ENCODE results near the gene ABCB10.
"Not testable (repeated sequence)": the region's sequence is repeated elsewhere in the genome, so short reads cannot be mapped to it uniquely, and the experiment has no call there.

Gene ABCB10

DNA sequence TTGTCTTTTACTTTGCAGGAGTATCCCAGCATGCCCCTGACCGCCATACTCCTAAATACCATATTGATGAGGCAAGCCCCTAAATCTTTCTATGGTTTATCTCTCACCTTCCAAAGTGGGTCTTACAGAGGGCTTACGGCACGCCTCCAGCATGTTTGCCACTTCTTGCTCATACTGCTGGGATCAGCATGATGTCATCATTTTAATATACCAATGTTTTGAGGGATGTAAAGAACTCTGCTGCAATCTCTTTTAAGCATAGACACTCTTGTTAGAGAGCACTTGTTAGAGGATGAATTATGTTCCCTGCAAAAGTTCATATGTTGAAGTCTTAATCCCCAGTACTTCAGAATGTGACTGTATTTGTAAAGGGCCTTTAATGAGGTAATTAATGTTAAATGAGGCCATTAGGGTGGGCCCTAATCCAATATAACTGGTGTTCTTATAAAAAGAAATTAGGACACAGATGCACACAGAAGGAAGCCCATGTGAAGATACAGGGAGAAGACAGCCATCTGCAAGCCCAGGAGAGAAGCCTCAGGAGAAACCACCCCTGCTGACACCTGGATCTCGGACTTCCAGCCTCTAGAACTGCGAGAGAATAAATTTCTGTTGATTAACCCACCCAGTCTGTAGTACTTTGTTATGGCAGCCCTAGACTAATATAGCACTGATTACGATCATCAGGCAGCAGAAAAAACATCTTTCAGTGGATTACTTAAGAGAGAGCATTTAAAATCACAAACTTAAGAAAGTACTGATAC, 16.4 kb upstream of the ABCB10 start:
- no peak for DNase-seq (ENCODE audit: extremely low read depth in 1 of 2, low read depth in 1 of 2)

DNA sequence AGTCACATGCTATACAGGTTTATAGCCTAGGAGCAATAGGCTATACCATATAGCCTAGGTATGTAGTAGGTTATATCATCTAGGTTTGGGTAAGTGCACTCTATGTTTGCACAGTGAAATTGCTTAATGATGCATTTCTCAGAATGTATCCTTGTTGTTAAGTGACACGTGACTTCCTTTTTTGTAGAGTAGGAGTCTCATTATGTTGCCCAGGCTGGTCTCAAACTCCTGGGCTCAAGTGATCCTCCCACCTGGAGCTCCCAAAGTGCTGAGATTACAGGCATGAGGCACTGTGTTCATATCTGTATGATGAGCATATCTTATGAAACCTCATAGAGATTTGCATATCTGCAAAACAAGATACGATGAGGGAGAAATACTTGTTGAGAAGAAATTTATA, 13.8 kb upstream of the ABCB10 start:
- no peak for DNase-seq (ENCODE audit: extremely low read depth in 1 of 2, low read depth in 1 of 2)

DNA sequence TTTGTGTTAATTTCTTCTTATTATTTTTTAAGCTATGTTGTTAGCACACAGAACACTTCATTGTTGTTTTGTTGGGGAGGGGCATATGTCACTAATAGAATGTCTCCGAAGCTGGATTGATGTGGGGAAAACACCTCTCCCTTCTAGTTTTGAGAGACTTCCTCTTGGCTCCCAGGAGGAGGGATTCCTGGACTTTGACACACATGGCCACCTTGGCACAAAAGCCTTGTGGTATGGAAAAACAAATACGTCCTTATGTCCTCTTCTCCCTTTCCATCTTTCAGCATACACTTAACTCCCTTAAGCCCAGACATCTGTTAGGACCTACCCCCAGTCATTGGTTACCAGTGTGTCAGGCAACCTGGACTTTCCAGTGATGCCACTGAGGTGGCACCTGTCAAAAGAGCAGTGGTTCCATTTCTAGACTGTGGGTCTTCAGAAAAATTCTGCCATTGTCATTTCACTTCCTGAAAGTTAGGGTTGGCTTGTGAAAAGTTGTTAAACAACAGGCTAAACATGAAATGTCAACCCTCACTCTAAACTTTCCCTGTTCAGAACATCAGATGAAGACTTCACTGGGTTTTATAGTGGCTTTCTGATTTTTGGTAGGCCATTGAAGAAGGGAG, 12.5 kb upstream of the ABCB10 start:
- no peak for DNase-seq (ENCODE audit: extremely low read depth in 1 of 2, low read depth in 1 of 2)

DNA sequence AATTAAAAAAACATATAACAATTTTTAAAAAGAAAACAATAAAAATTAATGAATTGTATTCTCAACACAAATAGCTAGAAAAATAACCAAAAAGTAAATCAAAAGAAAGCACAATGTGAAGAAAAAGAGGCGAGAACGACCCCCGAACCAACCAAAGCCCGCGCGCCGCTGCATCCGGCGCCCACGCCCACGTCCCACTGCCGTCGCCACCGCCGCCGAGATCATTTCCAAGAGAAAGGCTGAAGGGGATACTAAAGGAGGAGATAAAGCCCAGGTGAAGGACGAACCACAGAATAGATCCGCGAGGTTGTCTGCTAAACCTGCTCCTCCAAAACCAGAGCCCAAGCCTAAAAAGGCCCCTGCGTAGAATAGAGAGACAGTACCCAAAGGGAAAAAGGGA, 11.8 kb upstream of the ABCB10 start:
- no peak for DNase-seq (ENCODE audit: extremely low read depth in 1 of 2, low read depth in 1 of 2)

DNA sequence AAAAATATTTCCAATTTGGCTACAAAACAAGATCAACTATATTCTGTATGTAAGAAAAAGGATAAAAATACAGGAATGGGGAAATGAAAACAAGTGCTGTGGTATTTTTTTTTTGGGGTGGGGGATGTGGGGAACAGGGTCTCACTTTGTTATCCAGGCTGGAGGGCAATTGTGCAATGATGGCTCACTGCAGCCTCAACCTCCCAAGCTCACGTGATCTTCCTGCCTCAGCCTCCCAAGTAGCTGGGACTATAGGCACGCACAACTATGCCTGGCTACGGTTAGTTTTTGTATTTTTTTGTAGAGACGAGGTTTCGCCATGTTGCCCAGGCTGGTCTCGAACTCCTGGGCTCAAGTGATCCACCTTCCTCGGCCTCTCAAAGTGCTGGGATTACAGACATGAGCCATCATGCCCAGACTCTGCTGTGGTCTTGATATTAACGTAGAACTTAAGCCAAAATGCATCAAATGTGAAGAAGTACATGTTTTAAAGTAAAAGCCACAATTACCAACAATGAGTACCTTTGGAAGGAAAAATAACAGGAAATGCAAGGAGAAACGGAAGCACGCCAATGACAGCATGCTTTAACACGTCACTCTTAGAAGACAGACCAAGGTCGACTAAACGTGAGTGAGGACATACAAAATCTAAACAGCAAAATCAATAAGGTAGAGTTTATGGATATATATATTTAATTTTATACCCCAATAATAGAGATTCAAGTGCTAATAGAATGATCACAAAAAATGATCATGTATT, 8.8 kb upstream of the ABCB10 start:
- DNase-seq (ENCODE audit: extremely low read depth in 1 of 2, low read depth in 1 of 2) = no peak

DNA sequence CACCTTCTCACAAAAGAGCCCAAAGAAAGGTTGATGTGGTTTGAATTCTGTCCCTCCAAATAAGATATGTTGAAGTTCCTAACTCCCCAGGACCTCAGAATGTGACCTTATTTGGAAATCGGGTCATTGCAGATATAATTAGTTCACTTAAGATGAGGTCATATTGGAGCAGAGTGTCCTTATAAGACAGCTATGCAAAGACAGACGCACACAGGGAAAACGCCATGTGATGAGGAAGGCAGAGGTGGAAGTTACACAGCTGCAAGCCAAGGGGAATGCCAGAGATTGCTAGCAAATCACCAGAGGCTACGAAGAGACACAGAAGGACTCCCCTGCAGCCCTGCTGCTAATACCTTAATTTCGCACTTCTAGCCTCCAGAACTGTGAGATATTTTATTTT, 5.2 kb upstream of the ABCB10 start:
- DNase-seq (ENCODE audit: extremely low read depth in 1 of 2, low read depth in 1 of 2) = no peak

DNA sequence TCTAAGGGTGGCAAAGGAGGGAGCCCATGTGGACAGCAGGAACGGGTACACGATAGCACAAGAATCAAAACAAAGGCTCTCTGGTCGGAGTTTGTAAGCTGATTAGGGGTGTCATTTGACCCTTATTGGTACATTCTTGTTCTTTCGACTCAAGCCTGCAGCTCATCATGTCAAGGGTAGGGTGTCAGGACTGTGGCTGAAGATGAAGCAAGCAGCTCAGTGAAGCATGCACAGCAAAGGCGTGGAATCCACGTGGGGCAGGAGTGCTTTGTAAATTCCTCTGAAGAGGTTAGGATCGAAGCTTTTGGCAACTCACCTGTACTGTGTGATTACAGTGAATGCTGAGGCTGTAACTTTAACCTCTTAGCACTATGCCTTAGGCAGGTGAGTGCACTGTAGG, 4.7 kb upstream of the ABCB10 start:
- no peak for DNase-seq (ENCODE audit: extremely low read depth in 1 of 2, low read depth in 1 of 2)

DNA sequence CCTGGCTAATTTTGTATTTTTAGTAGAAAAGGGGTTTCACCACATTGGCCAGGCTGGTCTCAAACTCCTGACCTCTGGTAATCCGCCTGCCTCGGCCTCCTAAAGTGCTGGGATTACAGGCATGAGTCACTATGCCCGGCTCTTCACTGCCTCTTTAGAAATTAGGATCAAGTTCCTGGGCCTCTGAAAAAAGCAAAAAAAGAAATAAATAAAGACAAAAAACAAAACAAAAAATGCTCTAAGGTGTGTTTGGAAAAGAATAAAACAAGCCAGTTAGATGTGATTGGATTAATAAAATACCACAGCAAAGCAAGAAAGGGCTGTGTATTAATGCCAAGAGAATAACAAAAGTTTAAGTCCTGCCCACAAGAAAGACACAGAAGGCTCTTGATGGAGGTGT, 4.2 kb upstream of the ABCB10 start:
- DNase-seq (ENCODE audit: extremely low read depth in 1 of 2, low read depth in 1 of 2) = no peak

DNA sequence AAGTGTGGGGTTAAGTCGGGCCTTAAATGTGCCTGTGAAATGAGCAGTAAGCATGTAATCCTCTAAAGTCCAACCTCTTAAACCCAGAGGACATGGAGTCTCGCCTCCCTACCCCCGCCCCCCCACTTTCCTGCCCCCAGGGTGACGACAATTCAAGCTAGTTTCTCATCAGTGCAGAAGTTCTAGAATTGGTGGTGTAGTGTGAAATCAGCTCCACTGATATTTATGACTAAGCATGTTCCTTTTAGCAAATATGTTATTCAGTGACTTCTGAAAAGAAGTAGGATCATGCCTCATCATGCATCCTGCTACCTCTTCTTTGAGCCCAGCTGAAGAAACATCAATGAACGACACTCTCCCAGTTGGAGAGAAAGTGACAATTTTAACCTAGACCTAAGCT, 2.6 kb upstream of the ABCB10 start:
- no peak for DNase-seq (ENCODE audit: extremely low read depth in 1 of 2, low read depth in 1 of 2)

DNA sequence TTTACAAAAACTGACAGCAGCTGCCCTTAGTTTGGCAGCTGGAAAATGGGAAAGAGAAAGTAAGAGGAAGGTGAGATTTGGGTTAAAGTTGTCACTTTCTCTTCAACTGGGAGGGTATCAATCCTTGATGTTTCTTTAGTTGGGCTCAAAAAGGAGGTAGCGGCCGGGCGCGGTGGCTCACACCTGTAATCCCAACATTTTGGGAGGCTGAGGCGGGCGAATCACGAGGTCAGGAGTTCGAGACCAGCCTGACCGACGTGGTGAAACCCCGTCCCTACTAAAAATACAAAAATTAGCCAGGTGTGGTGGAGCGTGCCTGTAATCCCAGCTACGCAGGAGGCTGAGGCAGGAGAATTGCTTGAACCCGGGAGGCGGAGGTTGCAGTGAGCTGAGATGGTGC, 1.6 kb upstream of the ABCB10 start:
- not testable (repeated sequence) for DNase-seq (ENCODE audit: extremely low read depth in 1 of 2, low read depth in 1 of 2)

DNA sequence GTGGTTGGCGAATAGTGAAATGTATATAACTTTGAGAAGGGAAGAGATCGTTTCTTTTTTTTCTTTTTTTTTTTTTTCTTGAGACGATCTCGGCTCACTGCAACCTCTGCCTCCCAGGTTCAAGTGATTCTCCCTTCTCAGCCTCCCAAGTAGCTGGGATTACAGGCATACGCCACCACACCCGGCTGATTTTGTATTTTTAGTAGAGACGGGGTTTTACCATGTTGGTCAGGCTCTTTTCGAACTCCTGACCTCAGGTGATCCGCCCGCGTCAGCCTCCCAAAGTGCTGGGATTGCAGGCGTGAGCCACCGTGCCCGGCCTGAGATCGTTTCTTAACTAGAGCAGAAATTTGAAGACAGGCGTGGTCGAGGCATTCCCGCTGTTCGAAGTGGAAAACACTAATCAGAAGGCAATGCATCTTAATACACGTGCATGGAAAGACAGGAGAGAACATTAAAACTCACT, 862 bp upstream of the ABCB10 start:
- not testable (repeated sequence) for DNase-seq (ENCODE audit: extremely low read depth in 1 of 2, low read depth in 1 of 2)

DNA sequence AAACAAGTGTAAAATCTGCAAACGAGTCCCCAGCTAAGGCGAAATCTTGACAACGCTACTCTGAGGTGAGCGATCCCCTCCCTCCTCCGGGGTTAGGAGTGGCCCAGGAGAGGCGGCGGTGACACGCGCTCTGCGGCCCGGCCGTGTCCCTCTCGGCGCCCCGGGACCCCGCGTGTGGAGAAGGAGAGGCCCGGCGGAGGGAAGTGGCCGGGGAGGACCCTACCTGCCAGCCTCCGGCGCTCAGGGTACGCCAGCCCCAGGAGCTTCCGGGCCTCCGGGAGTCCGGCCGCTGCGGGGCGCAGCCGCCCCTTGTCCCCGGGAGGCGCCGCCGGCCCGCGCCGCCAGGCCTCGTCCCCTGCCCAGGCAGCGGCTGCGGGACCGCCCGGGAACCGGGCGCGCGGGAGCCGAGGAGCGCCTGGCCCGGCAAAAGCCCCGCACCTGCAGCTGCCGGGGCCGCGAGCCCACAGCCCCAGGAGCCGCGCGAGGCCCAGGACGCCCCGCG, 543 bp downstream of the ABCB10 start:
- peak in 1 of 2 donors; percentile 14 for DNase-seq (ENCODE audit: extremely low read depth in 1 of 2, low read depth in 1 of 2)

DNA sequence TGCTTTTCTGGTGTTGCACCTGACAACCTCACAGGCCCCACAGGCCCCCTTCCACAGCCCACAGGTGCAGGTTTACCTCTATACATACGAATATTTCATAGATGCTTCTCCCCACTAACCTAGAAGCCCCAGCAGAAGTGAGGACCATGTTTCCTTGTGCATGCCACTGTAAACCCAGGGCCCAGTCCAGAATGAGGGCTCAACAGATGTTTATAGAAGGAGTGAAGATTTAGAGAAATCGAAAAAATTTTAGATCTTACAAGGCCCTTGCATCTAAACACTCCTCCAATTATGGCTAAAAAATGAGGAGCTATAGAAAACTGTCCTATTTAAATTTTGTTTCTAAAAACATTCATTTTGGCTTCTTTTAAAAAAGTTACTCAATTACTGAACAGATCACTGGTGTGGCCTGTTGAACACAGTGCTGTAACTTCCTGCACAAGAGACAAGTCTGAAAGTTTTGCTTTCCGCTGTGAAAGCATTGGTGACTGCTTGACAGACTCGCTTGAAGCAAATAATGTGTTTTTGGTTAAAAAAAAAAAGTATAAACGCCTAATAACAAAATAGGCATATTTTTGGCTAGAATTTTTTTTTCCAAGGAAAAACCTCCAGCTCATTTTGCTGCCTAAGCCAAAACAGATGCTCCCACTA, 1.2 kb downstream of the ABCB10 start:
- DNase-seq (ENCODE audit: extremely low read depth in 1 of 2, low read depth in 1 of 2) = no peak

DNA sequence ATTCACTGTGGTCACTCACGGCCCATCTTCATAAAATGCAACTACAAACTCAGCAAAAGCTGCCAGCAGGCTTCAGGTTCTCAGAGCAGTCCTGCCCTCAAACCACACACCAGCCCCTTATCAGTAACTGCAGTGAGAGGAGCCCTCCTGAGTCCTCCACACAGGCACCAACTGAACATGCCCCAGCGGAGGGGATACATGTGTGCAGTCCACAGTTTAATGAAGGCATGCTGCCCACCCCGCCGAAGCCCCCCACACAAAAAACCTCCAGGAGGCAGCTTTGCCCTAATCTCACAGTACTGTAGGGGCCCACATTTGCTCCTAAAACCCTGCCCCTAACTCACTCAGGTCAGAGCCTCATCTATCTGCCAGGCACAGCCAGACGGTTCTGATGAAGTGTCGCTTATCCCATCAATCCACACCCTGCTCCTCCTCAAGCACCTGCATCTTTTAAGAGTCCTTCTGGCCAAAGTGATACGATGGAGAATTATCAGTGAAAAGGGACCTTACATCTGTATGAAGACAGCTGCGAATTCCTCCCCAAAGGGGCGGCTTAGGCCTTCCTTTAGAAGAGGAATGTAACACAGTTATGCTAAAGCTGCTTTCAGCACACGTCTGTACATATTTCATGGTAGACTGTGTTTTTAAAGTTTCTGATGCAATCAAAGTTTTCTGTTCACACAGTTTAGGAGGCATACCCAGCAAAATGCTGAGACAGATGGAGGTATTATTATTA, 3.5 kb downstream of the ABCB10 start:
- no peak for DNase-seq (ENCODE audit: extremely low read depth in 1 of 2, low read depth in 1 of 2)

DNA sequence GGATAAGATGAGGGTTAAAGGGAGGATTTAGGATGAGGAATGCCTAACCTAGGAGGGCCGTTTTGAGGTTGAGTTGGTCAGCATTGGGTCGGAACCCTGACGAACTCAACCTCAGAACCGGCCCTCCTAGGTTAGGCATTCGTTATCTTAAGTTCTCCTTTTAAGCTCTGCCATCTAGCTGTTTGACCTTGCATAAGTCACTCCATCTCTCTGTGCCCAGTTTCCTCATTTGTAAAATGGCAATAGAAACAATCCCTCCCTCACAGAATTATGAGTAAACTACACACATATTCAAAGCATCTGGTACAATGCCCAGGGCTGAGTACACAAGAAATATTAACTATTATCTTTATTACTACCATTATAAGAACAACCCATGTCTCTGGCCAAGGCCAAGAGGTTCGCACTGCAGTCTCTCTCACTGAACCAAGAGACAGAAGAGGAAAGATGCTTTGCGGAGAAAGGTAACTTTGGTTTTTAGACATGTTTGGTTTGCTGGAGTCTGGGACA, 4.8 kb downstream of the ABCB10 start:
- DNase-seq (ENCODE audit: extremely low read depth in 1 of 2, low read depth in 1 of 2) = no peak

DNA sequence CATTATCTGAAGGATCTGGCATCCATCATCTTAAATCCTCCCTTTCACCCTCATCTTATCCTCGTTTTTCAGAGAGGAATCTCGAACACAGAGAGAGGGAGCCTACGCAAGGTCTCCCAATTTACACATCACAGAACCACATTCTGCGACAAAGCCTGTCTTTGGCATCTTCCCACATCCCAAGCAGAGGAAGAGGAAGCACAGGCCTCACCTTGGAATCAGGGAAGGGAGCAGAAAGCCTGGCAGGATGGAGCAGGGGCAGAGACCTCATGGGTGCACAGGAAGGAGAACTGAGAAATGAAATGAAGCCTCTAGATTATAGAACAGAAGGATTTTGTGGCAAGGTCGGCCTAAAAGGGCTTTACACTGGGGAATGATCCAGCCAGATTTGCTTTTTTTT, 5.8 kb downstream of the ABCB10 start:
- no peak for DNase-seq (ENCODE audit: extremely low read depth in 1 of 2, low read depth in 1 of 2)

DNA sequence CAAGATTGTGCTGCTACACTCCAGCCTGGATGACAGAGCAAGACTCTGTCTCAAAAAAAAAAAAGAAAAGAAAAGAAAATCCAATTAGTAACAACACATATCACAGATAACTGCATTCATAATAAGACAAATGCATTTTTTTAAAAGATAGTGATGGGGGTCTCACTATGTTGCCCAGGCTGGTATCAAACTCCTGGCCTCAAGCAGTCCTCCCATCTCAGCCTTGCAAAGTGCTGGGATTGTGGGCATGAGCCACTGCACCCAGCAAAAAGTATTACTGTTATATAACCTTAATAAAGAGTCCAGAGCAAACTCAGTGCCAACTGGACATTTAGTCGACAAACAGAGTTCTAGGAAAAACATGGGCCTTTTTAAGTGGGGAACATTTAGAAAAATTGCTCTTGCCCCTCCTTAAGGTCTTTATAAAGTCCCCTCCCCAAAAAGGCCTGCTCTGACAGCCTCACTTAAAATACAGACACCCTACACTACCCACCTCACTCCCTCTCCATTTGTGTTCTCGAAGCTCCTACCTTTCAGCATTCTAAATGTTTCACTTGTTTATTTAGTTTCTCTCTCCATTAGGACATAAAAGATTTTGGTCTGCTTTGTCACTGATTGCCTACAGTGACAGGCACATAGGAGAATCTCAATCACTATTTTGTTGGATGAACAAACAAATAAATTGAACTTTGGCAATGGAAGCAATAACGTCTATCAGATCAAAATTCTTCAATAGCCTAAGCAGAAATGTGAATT, 7.5 kb downstream of the ABCB10 start:
- DNase-seq (ENCODE audit: extremely low read depth in 1 of 2, low read depth in 1 of 2) = no peak

DNA sequence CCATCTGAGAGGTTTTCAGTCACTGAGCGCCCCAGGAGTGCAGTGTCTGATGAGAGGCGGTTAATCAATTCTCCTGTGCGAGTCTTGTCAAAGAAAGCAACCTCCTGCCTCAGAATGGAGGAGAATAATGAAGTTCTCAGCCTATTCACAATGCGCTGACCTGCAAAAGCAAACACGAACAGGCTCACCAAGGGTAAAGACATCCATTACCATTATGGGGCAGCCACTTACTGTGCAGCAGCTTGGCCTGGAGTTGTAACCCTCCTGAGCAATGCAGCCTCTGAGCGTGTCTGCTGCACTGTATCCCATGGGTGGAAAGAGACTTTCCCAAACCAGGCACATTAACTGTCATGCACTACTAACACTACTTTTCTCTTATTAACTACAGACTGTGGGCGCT, 11.0 kb downstream of the ABCB10 start:
- DNase-seq (ENCODE audit: extremely low read depth in 1 of 2, low read depth in 1 of 2) = no peak

DNA sequence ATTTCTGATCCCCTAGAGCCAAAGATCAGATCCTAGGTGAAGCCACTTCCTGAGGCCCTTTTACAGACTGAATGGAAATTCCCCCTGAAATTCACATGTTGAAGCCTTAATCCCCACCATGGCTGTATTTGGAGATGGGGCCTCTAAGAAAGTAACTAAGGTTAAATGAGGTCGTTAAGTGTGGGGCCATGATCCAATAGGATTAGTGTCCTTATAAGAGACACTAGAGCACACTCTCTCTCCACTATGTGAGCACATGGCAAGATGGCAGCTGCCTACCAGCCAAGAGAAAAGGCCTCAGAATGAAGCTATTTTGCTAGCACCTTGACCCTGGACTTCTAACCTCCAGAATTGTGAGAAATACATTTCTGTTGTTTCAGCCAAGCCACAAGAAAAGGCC, 13.9 kb downstream of the ABCB10 start:
- no peak for DNase-seq (ENCODE audit: extremely low read depth in 1 of 2, low read depth in 1 of 2)
